Measurements from ENCODE around the gene PCDH7.

GRCh38 chr4:30756553-30756952 is 36.4 kb downstream of the PCDH7 start:
- no peak for TF ChIP-seq USF2 (IDR thresholded peaks at IDR 0.05; ENCODE audit: low read depth, low read length)
- no peak for TF ChIP-seq SMC3 (IDR thresholded peaks at IDR 0.05; ENCODE audit: low read depth, low read length)
- no peak for TF ChIP-seq MAFK (IDR thresholded peaks at IDR 0.05; ENCODE audit: low read depth, low read length)
- TF ChIP-seq POLR2A (IDR thresholded peaks at IDR 0.05; ENCODE audit: low read depth, low read length), result no peak
- TF ChIP-seq, protein P1, sequence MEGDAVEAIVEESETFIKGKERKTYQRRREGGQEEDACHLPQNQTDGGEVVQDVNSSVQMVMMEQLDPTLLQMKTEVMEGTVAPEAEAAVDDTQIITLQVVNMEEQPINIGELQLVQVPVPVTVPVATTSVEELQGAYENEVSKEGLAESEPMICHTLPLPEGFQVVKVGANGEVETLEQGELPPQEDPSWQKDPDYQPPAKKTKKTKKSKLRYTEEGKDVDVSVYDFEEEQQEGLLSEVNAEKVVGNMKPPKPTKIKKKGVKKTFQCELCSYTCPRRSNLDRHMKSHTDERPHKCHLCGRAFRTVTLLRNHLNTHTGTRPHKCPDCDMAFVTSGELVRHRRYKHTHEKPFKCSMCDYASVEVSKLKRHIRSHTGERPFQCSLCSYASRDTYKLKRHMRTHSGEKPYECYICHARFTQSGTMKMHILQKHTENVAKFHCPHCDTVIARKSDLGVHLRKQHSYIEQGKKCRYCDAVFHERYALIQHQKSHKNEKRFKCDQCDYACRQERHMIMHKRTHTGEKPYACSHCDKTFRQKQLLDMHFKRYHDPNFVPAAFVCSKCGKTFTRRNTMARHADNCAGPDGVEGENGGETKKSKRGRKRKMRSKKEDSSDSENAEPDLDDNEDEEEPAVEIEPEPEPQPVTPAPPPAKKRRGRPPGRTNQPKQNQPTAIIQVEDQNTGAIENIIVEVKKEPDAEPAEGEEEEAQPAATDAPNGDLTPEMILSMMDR (conservative IDR thresholded peaks at IDR 0.05; ENCODE audit: low read depth, low read length), result no peak
- TF ChIP-seq NFE2L2 (IDR thresholded peaks at IDR 0.05; ENCODE audit: low read depth, low read length), result no peak
- TF ChIP-seq CEBPB (IDR thresholded peaks at IDR 0.05; ENCODE audit: low read depth, low read length), result no peak
- TF ChIP-seq, protein P2, sequence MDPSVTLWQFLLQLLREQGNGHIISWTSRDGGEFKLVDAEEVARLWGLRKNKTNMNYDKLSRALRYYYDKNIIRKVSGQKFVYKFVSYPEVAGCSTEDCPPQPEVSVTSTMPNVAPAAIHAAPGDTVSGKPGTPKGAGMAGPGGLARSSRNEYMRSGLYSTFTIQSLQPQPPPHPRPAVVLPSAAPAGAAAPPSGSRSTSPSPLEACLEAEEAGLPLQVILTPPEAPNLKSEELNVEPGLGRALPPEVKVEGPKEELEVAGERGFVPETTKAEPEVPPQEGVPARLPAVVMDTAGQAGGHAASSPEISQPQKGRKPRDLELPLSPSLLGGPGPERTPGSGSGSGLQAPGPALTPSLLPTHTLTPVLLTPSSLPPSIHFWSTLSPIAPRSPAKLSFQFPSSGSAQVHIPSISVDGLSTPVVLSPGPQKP (IDR thresholded peaks at IDR 0.05; ENCODE audit: borderline replicate concordance, low read depth, low read length), result no peak
- TF ChIP-seq BHLHE40 (IDR thresholded peaks at IDR 0.05; ENCODE audit: low read depth, low read length), result no peak
- no peak for TF ChIP-seq MXI1 (IDR thresholded peaks at IDR 0.05; ENCODE audit: borderline replicate concordance, low read depth, low read length)
- TF ChIP-seq RCOR1 (IDR thresholded peaks at IDR 0.05; ENCODE audit: insufficient replicate concordance, low read length), result no peak
- TF ChIP-seq RAD21 (IDR thresholded peaks at IDR 0.05; ENCODE audit: low read length), result no peak
- TF ChIP-seq FOS (IDR thresholded peaks at IDR 0.05; ENCODE audit: low read depth, low read length), result no peak
- no peak for TF ChIP-seq MAZ (IDR thresholded peaks at IDR 0.05; ENCODE audit: borderline replicate concordance, low read depth, low read length)

Measured in IMR-90 (cell line).